GM13977 (cell line): ENCODE data around the gene POLR2H.

ENCODE experiments used
- DNase-seq: peaks from one replicate; pipeline ENCODE4 v3.0.0; 2012; ENCODE audit warnings: low spot score
- in situ Hi-C: fragments of 300-500 bp; cut with MboI; formaldehyde crosslinking; loops from one replicate; pipeline ENCODE4 v1.12.0; 2022; ENCODE audit warnings: low sequenced_read_pairs, low pct_unique_long_range_greater_than_20kb, mixed read lengths, inconsistent platforms; ENCODE audit not compliant: unreplicated experiment
- TF ChIP-seq, protein P1 (sequence below): IDR thresholded peaks from 2 replicates; pipeline ENCODE4 v1.5.1; 2012; ENCODE audit warnings: mild to moderate bottlenecking, control low read depth; ENCODE audit not compliant: insufficient read depth; ENCODE audit errors: extremely low read depth, missing control alignments

Gene POLR2H

GRCh38 chr3:184386047-184386806, 24.7 kb downstream of the POLR2H start:
- no peak for DNase-seq
- in situ Hi-C loops = no loop called here

GRCh38 chr3:184387174-184387714, 25.7 kb downstream of the POLR2H start:
- in situ Hi-C loops = no loop called here
- TF ChIP-seq, protein P1, sequence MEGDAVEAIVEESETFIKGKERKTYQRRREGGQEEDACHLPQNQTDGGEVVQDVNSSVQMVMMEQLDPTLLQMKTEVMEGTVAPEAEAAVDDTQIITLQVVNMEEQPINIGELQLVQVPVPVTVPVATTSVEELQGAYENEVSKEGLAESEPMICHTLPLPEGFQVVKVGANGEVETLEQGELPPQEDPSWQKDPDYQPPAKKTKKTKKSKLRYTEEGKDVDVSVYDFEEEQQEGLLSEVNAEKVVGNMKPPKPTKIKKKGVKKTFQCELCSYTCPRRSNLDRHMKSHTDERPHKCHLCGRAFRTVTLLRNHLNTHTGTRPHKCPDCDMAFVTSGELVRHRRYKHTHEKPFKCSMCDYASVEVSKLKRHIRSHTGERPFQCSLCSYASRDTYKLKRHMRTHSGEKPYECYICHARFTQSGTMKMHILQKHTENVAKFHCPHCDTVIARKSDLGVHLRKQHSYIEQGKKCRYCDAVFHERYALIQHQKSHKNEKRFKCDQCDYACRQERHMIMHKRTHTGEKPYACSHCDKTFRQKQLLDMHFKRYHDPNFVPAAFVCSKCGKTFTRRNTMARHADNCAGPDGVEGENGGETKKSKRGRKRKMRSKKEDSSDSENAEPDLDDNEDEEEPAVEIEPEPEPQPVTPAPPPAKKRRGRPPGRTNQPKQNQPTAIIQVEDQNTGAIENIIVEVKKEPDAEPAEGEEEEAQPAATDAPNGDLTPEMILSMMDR = no peak
- no peak for DNase-seq

More at GRCh38 chr3:184386047-184386806, 24.7 kb downstream of the POLR2H start:
- TF ChIP-seq, protein P1 = no peak

- DNase-seq = no peak
- in situ Hi-C loops = no loop called here
- TF ChIP-seq, protein P1 = no peak
These were observed 26.8 kb downstream of the POLR2H start for GRCh38 chr3:184388164-184388935.

GRCh38 chr3:184388936-184389230, 27.4 kb downstream of the POLR2H start:
- DNase-seq = no peak
- in situ Hi-C loops = no loop called here
- TF ChIP-seq, protein P1 = no peak

GRCh38 chr3:184389384-184389783, 27.9 kb downstream of the POLR2H start:
- TF ChIP-seq, protein P1 = no peak
- DNase-seq = no peak
- in situ Hi-C loops = no loop called here

GRCh38 chr3:184389935-184390528, 28.5 kb downstream of the POLR2H start:
- in situ Hi-C loops = no loop called here
- TF ChIP-seq, protein P1 = no peak
- DNase-seq = no peak
